SU-DHL-6 (cell line): Measurements from ENCODE around the gene PTPRC.

Experiments
- EZH2phosphoT487 ChIP-seq: fragments of 200-600 bp; sonication (generic), shearing (Covaris generic); conservative IDR thresholded peaks from 2 replicates; pipeline ENCODE4 v1.6.1; 2018; ENCODE audit warnings: mild to moderate bottlenecking, antibody characterized with exemption, low read length, moderate library complexity, mixed read lengths
- TF ChIP-seq, protein P1 (sequence below): fragments of 200-600 bp; sonication (generic); IDR thresholded peaks from one replicate; pipeline ENCODE4 v1.5.1; 2017; ENCODE audit warnings: antibody characterized with exemption, mild to moderate bottlenecking, low read length, moderate library complexity; ENCODE audit not compliant: insufficient read depth, poor library complexity, severe bottlenecking

DNA sequence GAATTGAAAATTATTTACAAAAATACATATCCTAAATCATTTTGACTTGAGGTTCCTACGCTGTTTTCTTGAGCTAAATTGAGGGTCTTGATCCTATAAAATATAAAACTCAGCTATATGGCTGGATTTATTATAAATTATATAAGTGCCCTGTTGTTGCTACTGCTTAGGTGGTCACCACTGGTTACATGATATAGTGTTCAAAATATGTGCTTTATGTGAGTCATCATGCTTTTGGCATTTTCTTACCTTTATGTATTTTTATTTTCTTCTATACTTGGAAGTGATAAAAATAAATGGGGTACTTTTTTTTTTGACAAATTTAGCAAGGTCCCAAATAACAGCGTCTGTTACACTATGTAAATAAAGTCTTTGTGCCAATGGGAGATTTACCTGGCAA lies 31.1 kb upstream of the PTPRC start:
- TF ChIP-seq, protein P1, sequence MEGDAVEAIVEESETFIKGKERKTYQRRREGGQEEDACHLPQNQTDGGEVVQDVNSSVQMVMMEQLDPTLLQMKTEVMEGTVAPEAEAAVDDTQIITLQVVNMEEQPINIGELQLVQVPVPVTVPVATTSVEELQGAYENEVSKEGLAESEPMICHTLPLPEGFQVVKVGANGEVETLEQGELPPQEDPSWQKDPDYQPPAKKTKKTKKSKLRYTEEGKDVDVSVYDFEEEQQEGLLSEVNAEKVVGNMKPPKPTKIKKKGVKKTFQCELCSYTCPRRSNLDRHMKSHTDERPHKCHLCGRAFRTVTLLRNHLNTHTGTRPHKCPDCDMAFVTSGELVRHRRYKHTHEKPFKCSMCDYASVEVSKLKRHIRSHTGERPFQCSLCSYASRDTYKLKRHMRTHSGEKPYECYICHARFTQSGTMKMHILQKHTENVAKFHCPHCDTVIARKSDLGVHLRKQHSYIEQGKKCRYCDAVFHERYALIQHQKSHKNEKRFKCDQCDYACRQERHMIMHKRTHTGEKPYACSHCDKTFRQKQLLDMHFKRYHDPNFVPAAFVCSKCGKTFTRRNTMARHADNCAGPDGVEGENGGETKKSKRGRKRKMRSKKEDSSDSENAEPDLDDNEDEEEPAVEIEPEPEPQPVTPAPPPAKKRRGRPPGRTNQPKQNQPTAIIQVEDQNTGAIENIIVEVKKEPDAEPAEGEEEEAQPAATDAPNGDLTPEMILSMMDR, result no peak
- TF ChIP-seq EZH2phosphoT487, result no peak
